Testis (tissue), 3 donors: ENCODE measurements around the gene CDCP1. TPM values are rescaled to one million over a fixed set of nuclear protein-coding genes. Genes with fewer than 3 reads are reported as not detected.

Experiments used
- DNase-seq: peaks from one replicate; pipeline ENCODE4 v3.0.0-alpha.2; 2019
- H3K27ac ChIP-seq, 2 donors: fragments of 200-600 bp; sonication (generic); one replicate each; pipeline ENCODE4 v1.5.1; 2019
- H3K27me3 ChIP-seq: fragments of 200-600 bp; sonication (generic); one replicate; pipeline ENCODE4 v1.5.1; 2019
- H3K36me3 ChIP-seq: fragments of 200-600 bp; sonication (generic); one replicate; pipeline ENCODE4 v1.5.1; 2017; ENCODE audit warnings: low read depth; ENCODE audit errors: missing control alignments
- H3K4me1 ChIP-seq: fragments of 200-600 bp; sonication (generic); one replicate; pipeline ENCODE4 v1.5.1; 2019
- H3K4me3 ChIP-seq, 2 donors: fragments of 200-600 bp; sonication (generic); one replicate each; pipeline ENCODE4 v1.5.1; 2017 to 2019
- H3K9me3 ChIP-seq: fragments of 200-600 bp; sonication (generic); one replicate; pipeline ENCODE4 v1.5.1; 2017
- POLR2A ChIP-seq: fragments of 450-650 bp; IDR thresholded peaks from one replicate; pipeline ENCODE4 v1.6.1; 2017; ENCODE audit warnings: antibody characterized with exemption, mild to moderate bottlenecking, moderate library complexity
- WGBS, 2 donors: methylation state at CpG; one replicate each; pipeline ENCODE4 v1.1.5; 2018; 5-methylcytosine and 5-hydroxymethylcytosine counted together
- intact Hi-C: fragments of 100-400 bp; cut with DNase I; formaldehyde crosslinking; loops from one replicate; pipeline ENCODE4 v1.15.1; 2023; ENCODE audit warnings: low total_unique reads
- polyA plus RNA-seq: library from polyadenylated mRNA; stranded (reverse); fragments of 350-450 nt; fragmentation: Illumina TruSeq; extraction: RNeasy Lipid Tissue Mini Kit (QIAGEN cat#74804); gene quantifications from one replicate; pipeline ENCODE4 v1.2.3, GENCODE V29; 2014; ENCODE audit warnings: low read depth, low replicate concordance; ENCODE audit not compliant: insufficient read depth
- total RNA-seq, 2 donors: library from RNA; depleted of rRNA; stranded (reverse); fragments of >200 nt; gene quantifications; one replicate each; pipeline ENCODE4 v1.2.3, GENCODE V29; 2016
- TF ChIP-seq, protein P1 (sequence below), 3 experiments: fragments of 450-650 bp in 2 of 3; fragments of 200-600 bp in 1 of 3; sonication (generic) in 1 of 3; IDR thresholded peaks; one replicate each; pipeline ENCODE4 v1.5.1; 2016 to 2019; ENCODE audit warnings: antibody characterized with exemption in 3 of 3, mild to moderate bottlenecking in 2 of 3, moderate library complexity in 1 of 3

The CDCP1 gene
- total and polyA plus RNA-seq, 3 donors from 2014 or later: 1.1 to 2.7 (median 2.5) TPM

GRCh38 chr3:45104715-45105711 is 41.2 kb downstream of the CDCP1 start:
- no peaks in the 10 kb centered on the region for H3K9me3 ChIP-seq
- intact Hi-C loops: no loop called here
- TF ChIP-seq, protein P1, sequence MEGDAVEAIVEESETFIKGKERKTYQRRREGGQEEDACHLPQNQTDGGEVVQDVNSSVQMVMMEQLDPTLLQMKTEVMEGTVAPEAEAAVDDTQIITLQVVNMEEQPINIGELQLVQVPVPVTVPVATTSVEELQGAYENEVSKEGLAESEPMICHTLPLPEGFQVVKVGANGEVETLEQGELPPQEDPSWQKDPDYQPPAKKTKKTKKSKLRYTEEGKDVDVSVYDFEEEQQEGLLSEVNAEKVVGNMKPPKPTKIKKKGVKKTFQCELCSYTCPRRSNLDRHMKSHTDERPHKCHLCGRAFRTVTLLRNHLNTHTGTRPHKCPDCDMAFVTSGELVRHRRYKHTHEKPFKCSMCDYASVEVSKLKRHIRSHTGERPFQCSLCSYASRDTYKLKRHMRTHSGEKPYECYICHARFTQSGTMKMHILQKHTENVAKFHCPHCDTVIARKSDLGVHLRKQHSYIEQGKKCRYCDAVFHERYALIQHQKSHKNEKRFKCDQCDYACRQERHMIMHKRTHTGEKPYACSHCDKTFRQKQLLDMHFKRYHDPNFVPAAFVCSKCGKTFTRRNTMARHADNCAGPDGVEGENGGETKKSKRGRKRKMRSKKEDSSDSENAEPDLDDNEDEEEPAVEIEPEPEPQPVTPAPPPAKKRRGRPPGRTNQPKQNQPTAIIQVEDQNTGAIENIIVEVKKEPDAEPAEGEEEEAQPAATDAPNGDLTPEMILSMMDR (IDR thresholded peaks at IDR 0.05): no peak
- TF ChIP-seq POLR2A: no peak
- DNase-seq: no peak
- H3K4me3 ChIP-seq: no peak overlapping the region
- H3K27me3 ChIP-seq: no peaks in the 10 kb centered on the region
- no peaks in the 10 kb centered on the region for H3K4me1 ChIP-seq
- no peak overlapping the region for H3K27ac ChIP-seq
- 94 to 96% methylated on average over 8 of the region's 8 CpGs for WGBS, 2 donors
- no peaks in the 10 kb centered on the region for H3K36me3 ChIP-seq

DNA sequence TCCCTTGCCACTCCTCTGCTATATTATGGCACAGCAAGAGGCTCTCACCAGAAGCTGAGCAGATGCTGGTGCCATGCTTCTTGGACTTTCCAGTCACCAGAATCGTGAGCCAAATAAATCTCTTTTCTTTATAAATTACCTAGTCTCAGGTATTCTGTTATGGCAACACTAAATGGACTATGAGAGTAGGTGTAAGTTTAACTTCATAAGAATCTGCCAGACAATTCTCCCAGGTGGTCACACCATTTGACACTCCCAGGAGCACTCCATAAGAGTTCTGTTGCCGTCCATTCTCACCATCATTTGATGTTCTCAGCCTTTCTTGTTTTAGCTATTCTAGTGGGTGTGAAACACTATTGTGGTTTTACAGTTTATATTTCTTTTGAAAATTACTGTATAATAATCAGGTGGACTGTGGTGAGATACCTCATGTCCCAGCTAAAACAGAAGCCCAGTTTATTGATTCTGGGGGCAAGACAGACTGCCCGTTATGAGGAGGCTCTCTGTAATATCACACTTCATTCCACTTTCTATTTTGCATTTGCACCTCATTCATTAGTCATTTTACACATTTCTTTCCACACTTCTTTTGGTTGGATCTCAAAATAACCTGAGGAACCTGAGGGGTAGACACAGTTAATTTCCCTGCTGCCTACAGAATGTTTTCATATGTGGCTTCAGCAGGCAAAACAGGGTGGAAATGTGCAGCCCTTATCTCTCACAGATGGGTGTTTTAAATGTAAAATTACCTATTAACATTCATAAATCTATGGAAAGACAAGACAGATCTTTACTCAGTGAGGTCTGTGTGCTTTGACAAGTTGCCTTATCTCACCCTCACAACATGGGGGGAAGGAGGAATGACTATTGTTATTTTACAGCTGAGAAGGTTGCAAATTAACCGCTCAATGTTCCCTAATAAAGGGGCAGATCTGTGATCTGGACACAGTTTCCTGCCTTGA is 42.1 kb downstream of the CDCP1 start:
- 89 to 95% methylated on average over 4 of the region's 4 CpGs for WGBS, 2 donors
- H3K27ac ChIP-seq: no peak overlapping the region
- intact Hi-C loops: no loop called here
- no peak for DNase-seq
- TF ChIP-seq POLR2A: no peak
- TF ChIP-seq, protein P1 (IDR thresholded peaks at IDR 0.05): no peak
- no peaks in the 10 kb centered on the region for H3K9me3 ChIP-seq
- peaks cover 5% of the 10 kb centered on the region for H3K4me1 ChIP-seq
- no peaks in the 10 kb centered on the region for H3K27me3 ChIP-seq
- no peaks in the 10 kb centered on the region for H3K36me3 ChIP-seq
- no peak overlapping the region for H3K4me3 ChIP-seq

DNA sequence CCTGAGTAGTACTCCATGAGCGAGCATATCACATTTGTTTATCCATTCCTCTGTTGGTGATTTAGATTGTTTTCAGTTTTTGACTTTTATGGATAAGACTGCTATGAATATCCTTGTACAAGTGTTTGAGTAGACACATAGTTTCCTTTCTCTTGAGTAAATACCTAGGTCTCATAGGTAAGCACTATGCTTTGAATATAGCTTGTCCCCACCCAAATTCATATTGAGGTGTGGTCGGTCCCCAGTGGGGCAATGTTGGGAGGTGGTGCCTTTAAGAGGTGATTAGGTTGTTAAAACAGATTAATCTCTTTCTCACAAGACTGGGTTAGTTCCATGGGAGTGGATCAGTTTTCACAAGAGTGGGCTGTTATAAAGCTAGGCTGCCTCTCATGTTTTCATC is 42.8 kb downstream of the CDCP1 start:
- intact Hi-C loops: no loop called here
- WGBS, 2 donors: 94 to 95% methylated on average over 2 of the region's 2 CpGs
- no peaks in the 10 kb centered on the region for H3K36me3 ChIP-seq
- H3K9me3 ChIP-seq: no peaks in the 10 kb centered on the region
- DNase-seq: no peak
- no peaks in the 10 kb centered on the region for H3K27me3 ChIP-seq
- no peak overlapping the region for H3K4me3 ChIP-seq
- H3K4me1 ChIP-seq: peaks cover 5% of the 10 kb centered on the region
- H3K27ac ChIP-seq: no peak overlapping the region
- TF ChIP-seq, protein P1 (IDR thresholded peaks at IDR 0.05): no peak
- TF ChIP-seq POLR2A: no peak

DNA sequence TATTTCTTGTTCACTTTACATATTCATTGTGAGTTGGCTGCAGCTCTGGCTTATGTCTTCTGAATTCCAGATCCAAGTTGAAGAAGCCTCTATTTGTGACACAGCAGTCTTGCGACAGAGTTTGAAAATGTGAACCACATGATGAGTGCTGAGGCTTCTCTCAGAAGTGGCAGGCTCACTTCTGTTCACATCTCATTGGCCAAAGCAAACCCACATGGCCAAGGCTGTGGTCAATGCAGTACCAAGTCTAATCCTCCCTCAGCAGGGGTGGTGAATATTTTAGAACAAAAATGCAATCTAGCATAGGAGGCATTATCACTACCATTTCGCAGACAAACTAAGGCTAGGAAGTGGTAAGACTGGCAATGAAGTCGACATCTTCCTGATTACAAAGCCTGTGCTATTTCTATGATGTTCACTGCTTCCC is 45.2 kb downstream of the CDCP1 start:
- no peak for TF ChIP-seq POLR2A
- TF ChIP-seq, protein P1 (IDR thresholded peaks at IDR 0.05): no peak
- Histone ChIP-seq H3K9me3 (no peaks in the 10 kb centered on the region), H3K4me1 (peaks cover 5% of the 10 kb centered on the region), H3K36me3 (no peaks in the 10 kb centered on the region), H3K27ac (no peak overlapping the region), H3K4me3 (no peak overlapping the region), H3K27me3 (no peaks in the 10 kb centered on the region)
- no peak for DNase-seq
- WGBS, 2 donors: 96 to 97% methylated on average over 3 of the region's 3 CpGs
- intact Hi-C loops: no loop called here
